Breast epithelium (tissue), 3 donors: ENCODE measurements around the gene C1QL3.

ENCODE experiments used
- CTCF ChIP-seq, 3 donors: fragments of 450-650 bp; IDR thresholded peaks; one replicate each; pipeline ENCODE4 v1.5.1; 2016 to 2017; ENCODE audit warnings: antibody characterized with exemption in 3 of 3, mild to moderate bottlenecking in 3 of 3, moderate library complexity in 3 of 3
- POLR2A ChIP-seq: fragments of 450-650 bp; IDR thresholded peaks from one replicate; pipeline ENCODE4 v1.6.1; 2016; ENCODE audit warnings: antibody characterized with exemption, mild to moderate bottlenecking, moderate library complexity
- POLR2AphosphoS5 ChIP-seq, 3 donors: sonication (generic); formaldehyde crosslinking; IDR thresholded peaks; one replicate each; pipeline ENCODE4 v1.6.1; 2017; ENCODE audit warnings: antibody characterized with exemption in 3 of 3

GRCh38 chr10:16529853-16530252, 8.2 kb upstream of the C1QL3 start:
- no peak for TF ChIP-seq POLR2A
- no peak for TF ChIP-seq CTCF (IDR thresholded peaks at IDR 0.05)
- no peak for TF ChIP-seq POLR2AphosphoS5 (IDR thresholded peaks at IDR 0.05)
